IPS-18c (cell line): ENCODE measurements around the gene GANAB.

Source experiments
- H3K4me3 ChIP-seq: 2 replicates; pipeline ENCODE4 v1.7.0; 2013; ENCODE audit warnings: low read depth, mild to moderate bottlenecking, low read length, moderate library complexity; ENCODE audit not compliant: insufficient read depth
- H3K9me3 ChIP-seq: one replicate; pipeline ENCODE4 v1.6.1; 2013; ENCODE audit warnings: mild to moderate bottlenecking, low read length, moderate library complexity; ENCODE audit not compliant: control insufficient read depth, insufficient read depth

The GANAB gene

DNA sequence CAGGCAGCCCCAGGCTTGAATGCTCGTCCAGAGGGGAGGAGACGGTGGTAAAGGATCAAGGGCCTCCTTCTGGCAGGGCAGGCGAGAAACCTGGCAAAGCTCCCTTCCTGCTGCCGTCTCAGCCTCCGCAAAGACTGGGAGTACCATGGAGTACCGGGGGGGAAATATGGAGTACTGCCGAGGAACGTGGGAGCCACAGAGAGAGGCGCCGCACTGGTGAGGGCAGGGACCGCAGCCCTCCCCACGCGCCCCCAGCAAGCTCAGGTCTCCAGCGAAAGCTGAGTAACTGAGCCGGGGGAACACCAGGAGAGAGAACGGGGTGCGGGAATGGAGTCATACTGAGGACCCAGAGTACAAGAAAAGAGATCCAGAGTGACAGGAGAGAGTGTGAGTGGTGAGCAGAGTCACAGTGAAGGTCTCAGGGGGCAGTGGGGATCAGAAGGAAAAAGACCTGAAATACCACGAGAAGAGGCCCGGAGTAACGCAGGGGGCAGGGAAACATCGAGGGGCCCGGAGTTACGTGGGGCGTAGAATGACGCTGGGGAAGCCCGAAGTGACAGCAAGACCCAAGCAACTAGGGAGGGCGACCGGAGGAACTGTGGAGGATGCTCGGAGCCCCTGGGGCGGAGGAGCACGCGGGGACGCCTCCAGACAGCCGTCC, 34.6 kb downstream of the GANAB start:
- peak overlapping the region; percentile 71 for H3K4me3 ChIP-seq
- no peaks in the 10 kb centered on the region for H3K9me3 ChIP-seq

DNA sequence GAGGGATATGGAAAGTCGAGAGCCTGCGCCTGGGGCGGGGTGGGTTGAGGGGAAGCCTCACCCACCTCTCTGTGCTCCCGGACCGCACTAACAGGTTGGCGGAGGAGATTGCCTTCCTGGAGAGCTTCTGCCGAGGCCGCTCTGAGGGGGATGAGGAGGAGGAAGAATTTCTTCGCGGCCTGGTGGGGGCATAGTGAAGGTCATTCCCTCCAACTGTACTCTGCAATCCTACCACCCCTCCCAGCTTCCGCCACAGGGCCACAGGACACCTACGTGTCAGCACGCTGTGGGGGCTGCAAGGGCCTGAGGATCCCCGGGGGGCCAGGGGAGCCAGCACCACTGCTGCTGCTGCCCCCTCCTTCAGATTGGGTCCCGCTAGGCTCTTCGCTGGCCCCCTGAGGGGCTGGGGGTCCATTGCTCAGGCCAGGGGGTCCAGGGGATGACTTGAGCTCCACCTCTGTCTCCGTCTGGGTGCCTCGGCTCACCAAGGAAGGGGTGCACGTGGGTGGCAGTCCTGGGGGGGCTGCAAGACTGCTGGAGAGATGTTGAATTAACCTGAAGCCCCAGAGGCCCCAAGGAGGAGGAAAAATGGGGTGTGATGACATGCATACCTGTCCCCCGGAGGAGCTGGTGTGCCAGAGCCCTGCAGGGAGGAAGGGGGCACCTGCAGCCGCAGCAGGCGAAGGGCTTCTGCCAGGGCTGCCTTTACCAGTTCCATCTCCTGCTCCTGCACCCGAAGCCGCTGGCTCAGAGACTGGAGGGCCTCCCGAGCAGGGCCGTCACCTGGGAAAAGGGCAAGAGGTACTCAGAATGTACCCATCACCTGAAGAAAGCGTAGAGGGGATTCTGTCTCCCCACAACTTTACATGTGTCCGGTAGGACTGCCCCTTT, 35.4 kb downstream of the GANAB start:
- Histone ChIP-seq H3K4me3 (peak overlapping the region; percentile 71; the same call in 1 of the 2 replicates), H3K9me3 (no peaks in the 10 kb centered on the region)

DNA sequence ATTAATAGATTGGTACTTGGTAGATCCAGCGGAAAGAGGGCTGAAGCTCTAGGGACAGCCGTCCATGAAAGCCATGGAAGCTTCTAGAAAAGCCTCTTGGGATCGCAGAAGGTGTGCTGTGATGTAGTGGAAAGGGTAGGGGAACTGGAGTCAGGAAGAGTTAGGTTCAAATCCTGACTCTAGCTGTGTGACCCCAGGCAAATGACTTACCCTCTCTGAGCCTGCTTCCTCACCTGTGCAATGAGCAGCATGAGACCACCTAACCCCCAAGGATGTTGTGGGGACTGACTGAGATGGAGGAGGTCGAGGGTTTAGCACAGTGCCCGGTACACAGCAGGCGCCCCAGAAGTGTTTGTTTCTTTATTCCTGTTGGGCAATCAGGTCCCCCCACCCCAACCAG, 36.0 kb downstream of the GANAB start:
- Histone ChIP-seq H3K4me3 (no peak overlapping the region), H3K9me3 (no peaks in the 10 kb centered on the region)

DNA sequence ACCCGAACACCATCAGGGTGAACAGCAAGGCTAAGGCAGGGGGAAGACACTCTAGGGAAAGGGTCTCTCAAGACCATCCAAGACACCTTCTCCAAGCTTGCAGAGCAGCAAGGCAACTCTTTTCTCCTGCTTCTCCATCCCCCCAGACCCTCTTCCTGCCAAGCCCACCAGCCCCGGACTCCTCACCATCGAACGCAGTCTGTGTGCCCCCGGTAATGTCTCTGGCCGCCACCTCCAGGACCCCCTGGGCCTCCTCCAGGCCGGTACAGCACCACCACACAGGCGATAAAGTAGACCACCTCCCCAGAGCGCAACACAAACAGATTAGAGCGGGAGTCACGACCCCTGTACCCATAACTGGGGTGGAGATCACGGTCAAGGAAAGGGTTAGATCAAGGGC, 37.6 kb downstream of the GANAB start:
- Histone ChIP-seq H3K4me3 (no peak overlapping the region), H3K9me3 (no peaks in the 10 kb centered on the region)

DNA sequence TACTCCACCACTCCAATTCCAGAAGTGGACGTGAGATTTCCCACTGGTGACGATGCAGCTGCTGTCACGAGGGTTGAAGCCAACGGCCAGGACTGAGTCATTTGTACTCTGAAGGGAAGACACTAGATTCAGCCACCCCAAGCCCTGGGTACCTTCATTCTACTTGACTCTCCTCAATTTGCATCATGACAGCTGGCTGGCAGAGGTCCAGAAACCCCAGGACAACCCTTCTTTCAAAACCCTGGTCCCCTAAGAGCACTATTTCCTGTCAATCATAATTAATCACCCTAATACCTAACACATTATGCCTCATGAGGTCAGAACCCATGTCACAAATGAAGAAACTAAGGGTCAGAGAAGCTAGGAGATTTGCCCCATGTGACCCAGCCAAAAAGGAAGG, 38.7 kb downstream of the GANAB start:
- Histone ChIP-seq H3K9me3 (no peaks in the 10 kb centered on the region), H3K4me3 (no peak overlapping the region)

DNA sequence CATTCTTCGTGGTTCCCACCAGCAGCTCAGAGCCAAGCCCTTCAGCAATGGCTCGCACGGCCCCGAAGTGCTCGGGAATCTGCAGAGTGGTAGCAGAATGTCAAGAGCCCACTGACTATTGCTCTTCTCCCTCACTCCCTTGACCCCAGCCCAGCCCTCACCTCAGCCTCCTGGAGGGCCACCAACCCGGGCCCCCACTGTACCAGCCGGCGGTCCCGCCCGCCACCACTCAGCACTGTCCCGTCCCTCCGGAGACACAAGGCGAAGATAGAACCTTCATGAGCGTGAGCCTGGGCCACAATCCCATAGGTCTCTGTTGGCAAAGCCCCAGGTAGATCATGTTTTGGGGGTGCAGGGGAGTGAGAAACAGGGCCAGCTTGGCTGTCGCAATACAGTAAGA, 40.5 kb downstream of the GANAB start:
- Histone ChIP-seq H3K9me3 (no peaks in the 10 kb centered on the region), H3K4me3 (no peak overlapping the region)

DNA sequence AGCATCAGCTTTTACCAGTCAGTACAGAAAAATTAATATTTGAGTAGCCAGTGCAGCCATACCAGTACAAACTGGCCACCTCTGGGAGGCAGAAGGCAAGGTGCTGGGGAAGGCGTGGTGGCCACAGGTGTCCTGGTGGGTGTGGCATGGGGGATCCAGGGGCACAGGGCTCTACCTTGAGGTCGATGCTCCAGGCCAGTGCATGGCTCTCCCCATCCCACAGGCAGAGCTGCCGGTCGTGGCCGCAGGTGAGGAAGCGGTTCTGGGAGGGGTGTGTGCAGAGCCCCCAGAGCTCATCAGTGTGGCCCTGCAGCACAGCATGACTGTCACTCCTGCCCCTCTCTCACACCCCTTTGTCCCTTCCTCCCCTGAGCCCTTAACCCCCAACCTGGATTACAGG, 40.9 kb downstream of the GANAB start:
- H3K9me3 ChIP-seq: no peaks in the 10 kb centered on the region
- no peak overlapping the region for H3K4me3 ChIP-seq

DNA sequence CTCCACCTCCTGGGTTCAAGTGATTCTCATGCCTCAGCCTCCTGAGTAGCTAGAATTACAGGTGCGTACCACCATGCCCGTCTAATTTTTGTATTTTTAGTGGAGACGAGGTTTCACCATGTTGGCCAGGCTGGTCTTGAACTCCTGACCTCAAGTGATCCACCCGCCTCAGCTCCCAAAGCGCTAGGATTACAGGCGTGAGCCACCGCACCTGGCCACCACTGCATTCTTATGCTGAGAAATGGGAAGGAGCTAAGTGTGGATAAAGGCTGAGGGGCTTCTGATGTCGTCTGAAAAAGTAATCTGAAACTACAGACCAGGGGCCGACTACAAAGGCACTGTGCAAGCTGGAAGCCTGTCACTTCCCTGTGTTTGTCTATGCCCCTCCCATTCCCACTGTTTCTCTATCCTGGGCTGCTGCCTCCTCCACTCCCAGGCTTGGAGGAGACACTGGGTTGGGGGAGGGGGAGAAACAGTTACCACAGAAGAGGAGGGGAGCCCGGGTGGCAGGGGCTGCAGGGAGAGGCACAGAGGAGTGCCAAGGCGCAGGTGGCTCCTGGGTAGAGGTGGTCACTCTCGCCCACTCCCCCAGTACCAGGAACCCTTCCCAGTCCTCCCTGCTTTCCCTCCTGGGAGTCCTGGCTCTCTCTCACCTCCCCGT, 41.8 kb downstream of the GANAB start:
- Histone ChIP-seq H3K9me3 (no peaks in the 10 kb centered on the region), H3K4me3 (no peak overlapping the region)

DNA sequence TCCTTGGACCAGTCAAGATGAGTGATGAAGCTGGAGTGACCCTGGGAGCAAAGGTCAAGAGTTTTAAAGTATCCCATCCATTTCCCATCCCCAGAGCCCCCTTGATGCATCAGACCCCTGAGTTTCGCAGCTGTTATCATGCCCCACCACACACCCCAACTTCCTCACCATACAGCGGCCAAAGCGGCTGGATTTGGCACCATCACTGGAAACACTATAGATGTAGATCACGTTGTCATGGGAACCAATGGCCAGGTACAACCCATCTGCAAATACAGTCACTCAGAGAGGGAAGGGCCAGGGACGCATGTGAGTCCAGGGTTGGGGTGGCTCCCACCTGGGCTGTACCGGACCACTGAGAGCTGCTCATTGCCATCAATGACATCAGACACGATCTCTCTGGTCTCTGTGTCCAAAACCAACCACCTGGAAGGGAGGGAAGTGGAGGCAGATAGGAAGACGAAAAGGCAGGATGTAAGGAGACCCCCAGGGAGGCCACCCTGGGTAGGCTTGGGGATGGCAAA, 42.6 kb downstream of the GANAB start:
- Histone ChIP-seq H3K9me3 (no peaks in the 10 kb centered on the region), H3K4me3 (no peak overlapping the region)

DNA sequence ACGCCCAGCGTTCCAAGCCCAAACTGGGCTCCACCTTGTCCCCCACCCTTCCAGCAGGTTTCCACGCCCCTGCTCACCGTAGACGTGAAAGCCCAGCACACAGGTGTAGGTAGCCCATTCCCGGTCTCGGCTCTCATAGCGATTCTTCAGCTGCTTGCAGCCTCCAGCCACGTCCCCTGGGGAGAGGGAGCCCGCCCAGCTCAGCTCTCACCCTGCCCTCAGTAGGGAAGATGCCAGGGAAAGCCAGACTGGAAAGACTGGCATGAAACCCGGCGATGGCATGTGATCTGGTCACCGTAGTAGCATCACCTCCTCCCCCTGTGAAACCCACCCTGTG, 43.4 kb downstream of the GANAB start:
- Histone ChIP-seq H3K9me3 (no peaks in the 10 kb centered on the region), H3K4me3 (peak overlapping the region; percentile 85)

DNA sequence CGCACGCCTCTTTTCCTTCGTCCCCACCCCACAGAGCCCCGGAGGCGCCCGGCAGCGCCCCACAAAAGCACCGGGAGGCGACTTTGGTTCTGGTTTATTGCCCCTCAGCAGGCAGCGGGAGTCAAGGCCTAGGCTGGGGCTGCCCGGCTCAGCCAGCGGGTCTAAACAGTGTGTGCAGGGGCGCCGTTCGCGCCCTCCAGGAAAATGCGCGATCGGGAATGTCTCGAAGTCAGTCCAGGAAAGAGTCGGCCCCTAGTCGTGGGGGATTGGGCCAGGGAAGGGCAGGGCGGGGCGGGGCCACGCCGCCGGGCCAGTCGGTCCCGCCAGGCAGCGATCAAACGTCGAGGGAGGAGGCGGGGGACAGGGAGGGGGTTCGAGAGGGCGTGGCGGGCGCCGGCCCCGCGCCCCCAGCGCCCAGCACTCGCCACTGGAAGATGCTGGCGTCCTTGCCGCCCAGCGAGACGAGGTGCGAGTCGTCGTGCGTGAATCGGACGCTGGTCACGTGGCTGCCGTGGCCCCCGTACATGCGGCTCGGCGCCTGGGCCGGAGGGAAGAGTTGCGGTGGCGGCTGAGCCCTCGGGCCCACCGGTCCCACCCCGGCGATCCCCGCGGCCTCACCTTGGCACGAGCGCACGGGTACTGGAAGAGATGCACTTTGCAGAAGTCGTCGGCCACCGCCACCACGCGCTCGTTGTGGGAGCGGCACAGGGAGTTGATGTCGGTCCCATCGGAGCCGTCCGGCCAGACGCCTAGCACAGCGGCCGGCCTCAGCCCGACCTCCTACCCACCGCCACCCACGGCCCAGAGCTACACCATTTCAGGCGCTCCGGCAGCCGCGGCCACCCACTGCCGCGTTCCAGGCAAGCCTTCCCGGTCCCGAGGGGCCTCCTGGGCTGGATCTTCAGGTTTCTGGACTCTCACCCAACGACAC, 44.0 kb downstream of the GANAB start:
- Histone ChIP-seq H3K9me3 (no peaks in the 10 kb centered on the region), H3K4me3 (peak overlapping the region; percentile 85)

DNA sequence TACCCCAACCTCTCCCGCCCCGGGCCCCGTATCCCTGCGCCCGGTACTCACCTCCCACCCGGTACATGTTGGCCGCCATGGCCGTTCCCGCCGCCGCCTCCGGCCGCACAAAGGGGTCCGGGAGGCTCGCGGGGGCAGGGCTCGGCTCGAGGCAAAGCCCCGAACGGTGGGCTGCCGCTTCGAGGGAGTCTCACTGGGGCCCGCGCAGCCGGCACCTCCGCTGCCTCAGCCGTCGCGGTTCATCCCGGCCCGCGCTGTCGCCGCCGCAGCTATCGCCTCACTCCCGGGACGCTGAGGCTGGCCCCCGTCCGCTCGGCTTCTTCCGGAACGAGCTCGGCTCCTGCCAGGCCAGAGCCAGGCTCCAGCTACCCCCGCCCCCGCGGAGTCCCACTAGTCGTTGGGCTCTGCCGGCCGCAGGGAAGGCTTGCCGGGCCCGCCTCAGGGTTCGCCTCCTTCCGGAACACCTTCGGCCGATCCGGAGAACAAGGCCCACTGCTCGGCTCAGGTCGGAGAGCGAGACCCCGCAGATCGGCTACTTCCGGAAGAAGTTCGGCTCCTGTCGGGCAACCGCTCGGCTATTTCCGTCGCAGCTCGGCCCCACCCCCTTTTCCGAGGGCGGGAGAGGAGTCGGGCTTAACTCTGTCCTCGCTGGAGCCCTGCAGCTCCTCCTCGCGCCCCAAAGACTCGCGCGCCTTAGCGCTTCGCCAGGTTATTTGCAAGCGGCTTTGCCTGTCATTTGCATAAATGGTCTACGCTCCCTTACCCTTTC, 44.9 kb downstream of the GANAB start, which contains the start of gene MTA2:
MTA2 (minus strand) TSS at position 494 of the 769 bp plus-strand sequence; CDS start at position 79, 415 bp downstream.
- H3K4me3 ChIP-seq: peak within 1 kb of the TSS; percentile 92
- no peaks in the 10 kb centered on the region for H3K9me3 ChIP-seq

DNA sequence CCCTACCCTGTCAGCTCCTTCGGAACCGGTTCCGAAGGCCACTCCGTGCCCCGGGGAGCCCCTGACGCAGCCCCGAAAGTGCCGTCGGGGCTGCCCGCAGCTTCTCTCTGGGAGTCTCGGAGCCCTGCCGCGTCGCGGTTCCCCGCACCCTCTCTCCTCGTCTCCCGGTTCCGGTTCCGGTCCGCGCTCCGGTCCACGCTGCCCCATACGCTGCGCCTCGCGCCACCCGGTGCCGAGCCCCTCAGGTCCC, 45.4 kb downstream of the GANAB start:
- peak overlapping the region; percentile 92 for H3K4me3 ChIP-seq

DNA sequence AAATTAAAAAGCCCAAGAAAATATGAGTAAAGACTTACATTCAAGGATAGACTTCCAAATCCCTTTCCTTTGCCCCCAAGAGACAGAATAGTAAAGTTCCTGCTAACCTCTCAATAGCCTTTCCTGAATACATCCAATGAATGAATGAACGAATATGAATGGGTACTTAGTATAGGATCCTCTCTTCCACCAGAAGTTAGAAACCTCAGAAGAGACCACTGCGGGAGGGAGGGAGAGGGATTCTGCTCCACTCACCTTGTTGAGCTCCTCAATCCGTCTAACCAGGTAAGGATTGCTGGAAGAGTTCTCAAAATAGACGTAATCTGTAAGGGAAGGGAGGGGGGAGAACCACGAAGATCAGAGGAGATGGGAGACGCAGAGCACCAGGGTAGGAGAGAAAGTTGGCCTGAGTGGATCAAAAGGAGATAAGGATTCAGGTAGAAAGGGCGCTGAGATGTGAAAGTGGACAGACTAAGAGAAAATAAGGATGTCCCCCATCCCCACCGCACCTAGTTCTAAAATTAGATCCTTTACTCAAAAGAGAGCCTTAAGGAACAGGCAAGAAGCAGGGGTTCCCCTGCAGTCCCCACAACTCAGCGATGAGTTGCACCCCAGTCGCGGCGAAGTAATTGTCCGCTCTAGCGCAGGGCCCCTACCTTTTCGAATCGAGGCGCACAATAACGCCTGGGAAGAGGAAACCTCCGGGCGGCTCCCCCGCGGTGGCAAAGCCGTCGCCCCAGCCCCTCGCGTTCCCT, 45.9 kb downstream of the GANAB start:
- Histone ChIP-seq H3K4me3 (peak overlapping the region; percentile 92), H3K9me3 (no peaks in the 10 kb centered on the region)

More for the DNA sequence above, 45.4 kb downstream of the GANAB start:
- H3K9me3 ChIP-seq: no peaks in the 10 kb centered on the region

DNA sequence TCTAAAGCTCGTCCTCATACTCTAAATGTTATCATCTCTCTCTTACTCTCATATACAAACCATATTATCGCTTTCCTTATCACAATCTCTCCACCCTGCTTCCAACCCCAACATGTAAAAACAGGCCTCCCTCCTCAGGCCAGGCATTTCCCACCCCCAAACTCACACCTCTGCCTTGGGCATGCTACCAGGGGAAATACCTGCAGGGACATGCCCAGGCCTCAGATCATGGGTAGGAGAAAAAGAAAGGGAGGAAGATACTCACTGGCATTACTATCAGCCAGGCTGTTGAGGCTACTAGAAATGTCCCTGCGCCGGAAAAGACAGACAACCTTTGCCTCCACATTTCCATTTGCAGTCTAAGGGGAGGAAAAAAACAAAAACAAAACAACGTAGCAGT, 46.5 kb downstream of the GANAB start:
- no peaks in the 10 kb centered on the region for H3K9me3 ChIP-seq
- peak overlapping the region; percentile 92 for H3K4me3 ChIP-seq
